HL-60 (cell line): ENCODE data around the gene GPR37.

Experiments
- CTCF ChIP-seq: IDR thresholded peaks from one replicate; pipeline ENCODE4 v1.5.1; 2011; ENCODE audit warnings: low read length, control low read depth, inconsistent platforms; ENCODE audit not compliant: insufficient read depth
- GABPA ChIP-seq: IDR thresholded peaks from 2 replicates; pipeline ENCODE4 v1.6.1; 2012; ENCODE audit warnings: low read depth
- POLR2AphosphoS5 ChIP-seq: IDR thresholded peaks from 2 replicates; pipeline ENCODE4 v1.6.1; 2012; ENCODE audit warnings: low read depth

DNA sequence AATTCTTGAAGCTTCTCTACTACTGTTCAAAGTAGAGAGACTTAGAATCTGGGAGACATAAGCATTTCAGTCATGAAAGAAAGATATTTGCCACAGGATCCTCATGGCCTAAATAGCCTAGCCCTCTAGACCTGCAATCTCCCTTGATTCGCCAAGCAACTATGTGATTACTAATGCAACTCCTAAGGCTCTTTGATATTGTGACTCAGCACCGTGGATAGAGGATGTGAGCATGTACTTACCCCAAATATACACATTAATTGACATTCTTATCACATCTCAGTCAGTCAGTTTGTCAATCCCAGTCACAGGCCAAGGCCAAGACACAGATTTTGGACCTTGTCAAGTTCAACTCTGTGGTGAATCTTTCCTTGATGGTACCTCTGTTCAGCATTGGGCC, 42.6 kb downstream of the GPR37 start:
- no peak for TF ChIP-seq CTCF
- no peak for TF ChIP-seq GABPA
- TF ChIP-seq POLR2AphosphoS5, result no peak
